NCI-H526 treated with DMSO at 0.1 percent for 48 hours (cell line): ENCODE data around the gene FGF1.

Source experiments
- DNase-seq: peaks from one replicate; lab custom pipeline; 2025; lab: John Stamatoyannopoulos, UW

FGF1 gene

GRCh38 chr5:142696379-142696778 lies 10.5 kb upstream of the FGF1 start:
- DNase-seq = no peak

GRCh38 chr5:142694092-142694856 lies 8.4 kb upstream of the FGF1 start:
- no peak for DNase-seq

GRCh38 chr5:142692321-142692894 lies 6.5 kb upstream of the FGF1 start:
- DNase-seq = no peak

GRCh38 chr5:142690667-142691066 lies 4.8 kb upstream of the FGF1 start:
- DNase-seq = no peak

GRCh38 chr5:142689081-142689480 lies 3.2 kb upstream of the FGF1 start:
- no peak for DNase-seq

GRCh38 chr5:142688281-142688989 lies 2.5 kb upstream of the FGF1 start:
- peak; percentile 46 for DNase-seq

- no peak for DNase-seq
Measured at GRCh38 chr5:142686968-142687367, 1.1 kb upstream of the FGF1 start.

- no peak for DNase-seq
Measured at GRCh38 chr5:142686210-142686734, 382 bp upstream of the FGF1 start.

- DNase-seq = no peak
Measured at GRCh38 chr5:142684508-142685041, 1.3 kb downstream of the FGF1 start.

- no peak for DNase-seq
Measured at GRCh38 chr5:142683881-142684505, 1.9 kb downstream of the FGF1 start.

- DNase-seq = no peak
Measured at GRCh38 chr5:142683116-142683515, 2.8 kb downstream of the FGF1 start.

- no peak for DNase-seq
Measured at GRCh38 chr5:142680605-142681259, 5.2 kb downstream of the FGF1 start.

GRCh38 chr5:142679744-142680143 lies 6.1 kb downstream of the FGF1 start:
- DNase-seq = no peak

- DNase-seq = no peak
Measured at GRCh38 chr5:142678529-142678928, 7.4 kb downstream of the FGF1 start.

GRCh38 chr5:142677198-142677597 lies 8.7 kb downstream of the FGF1 start:
- DNase-seq = no peak

GRCh38 chr5:142676318-142676717 lies 9.6 kb downstream of the FGF1 start:
- no peak for DNase-seq

- no peak for DNase-seq
Measured at GRCh38 chr5:142674531-142675469, 11.1 kb downstream of the FGF1 start.

- no peak for DNase-seq
Measured at GRCh38 chr5:142671801-142672200, 14.1 kb downstream of the FGF1 start.

GRCh38 chr5:142671266-142671665 lies 14.6 kb downstream of the FGF1 start:
- no peak for DNase-seq

GRCh38 chr5:142670804-142671203 lies 15.1 kb downstream of the FGF1 start:
- DNase-seq = no peak

GRCh38 chr5:142669477-142669876 lies 16.4 kb downstream of the FGF1 start:
- DNase-seq = no peak
